ENCODE measurements around the gene ADGRL1.

The ADGRL1 gene

GRCh38 chr19:14107581-14108461 lies 98.1 kb downstream of the ADGRL1 start:
- DNase-seq, result no peak

GRCh38 chr19:14106840-14107239 lies 99.1 kb downstream of the ADGRL1 start:
- DNase-seq, result no peak

- no peak for DNase-seq
These were observed 100.3 kb downstream of the ADGRL1 start for GRCh38 chr19:14105680-14106079.

GRCh38 chr19:14103310-14103709 lies 102.7 kb downstream of the ADGRL1 start:
- no peak for DNase-seq

GRCh38 chr19:14102756-14103155 lies 103.2 kb downstream of the ADGRL1 start:
- no peak for DNase-seq

GRCh38 chr19:14102102-14102696 lies 103.8 kb downstream of the ADGRL1 start:
- no peak for DNase-seq

GRCh38 chr19:14101003-14101545 lies 104.9 kb downstream of the ADGRL1 start:
- DNase-seq, result no peak

Measured in activated CD4-positive, alpha-beta T cell treated with anti-CD3 and anti-CD28 coated beads, Interleukin-2, amount 50 U/mL, for 16 hours (primary cell).